Kidney (tissue), 14 donors: Measurements from ENCODE around the gene SLC25A46. TPM values are rescaled to one million over a fixed set of nuclear protein-coding genes. Genes with fewer than 3 reads are reported as not detected.

Experiments used
- DNase-seq, 5 donors: peaks; one replicate each; pipeline ENCODE4 v3.0.0-alpha.2; 2013 to 2020
- FAIRE-seq: peaks from 2 replicates; lab custom pipeline; 2012; peaks lifted over from hg19 to GRCh38; lab: Jason Lieb, UNC
- H3K27ac ChIP-seq, 2 donors: one replicate each; pipeline ENCODE4 v1.7.0; 2013; ENCODE audit warnings: low read depth in 2 of 2, low read length in 2 of 2, inconsistent platforms in 1 of 2
- H3K27me3 ChIP-seq: one replicate; pipeline ENCODE4 v1.7.1; 2013; ENCODE audit warnings: low read length, inconsistent platforms; ENCODE audit not compliant: control insufficient read depth, insufficient read depth
- H3K36me3 ChIP-seq, 3 donors: one replicate each; pipeline versions ENCODE4 v1.7.0 to v1.7.1; 2013; ENCODE audit warnings: low read length in 3 of 3, control low read depth in 1 of 3, inconsistent platforms in 1 of 3; ENCODE audit not compliant: insufficient read depth in 3 of 3, control insufficient read depth in 2 of 3
- H3K4me1 ChIP-seq, 3 donors: one replicate each; pipeline versions ENCODE4 v1.7.0 to v1.7.1; 2013; ENCODE audit warnings: low read length in 3 of 3, inconsistent platforms in 1 of 3, low read depth in 1 of 3; ENCODE audit not compliant: control insufficient read depth in 2 of 3, insufficient read depth in 2 of 3
- H3K4me3 ChIP-seq, 3 donors: one replicate each; pipeline versions ENCODE4 v1.7.0 to v1.8.1; 2013; ENCODE audit warnings: low read length in 3 of 3, control low read depth in 1 of 3, inconsistent platforms in 1 of 3
- H3K9ac ChIP-seq, 3 donors: one replicate each; pipeline versions ENCODE4 v1.7.0 to v1.7.1; 2013; ENCODE audit warnings: low read length in 3 of 3, control low read depth in 1 of 3, inconsistent platforms in 1 of 3
- H3K9me3 ChIP-seq, 3 donors: one replicate each; pipeline versions ENCODE4 v1.7.0 to v1.7.1; 2013; ENCODE audit warnings: low read length in 3 of 3, control low read depth in 1 of 3, inconsistent platforms in 1 of 3; ENCODE audit not compliant: control insufficient read depth in 2 of 3, insufficient read depth in 1 of 3
- CTCF ChIP-seq: IDR thresholded peaks from 3 replicates; pipeline ENCODE4 v1.5.1; 2012; ENCODE audit warnings: mild to moderate bottlenecking, moderate library complexity, borderline replicate concordance; ENCODE audit not compliant: insufficient read depth; ENCODE audit errors: extremely low read depth
- intact Hi-C: fragments of 100-400 bp; cut with DNase I; formaldehyde crosslinking; loops from one replicate; pipeline ENCODE4 v1.11.1; 2022
- polyA plus RNA-seq: library from polyadenylated mRNA; stranded (reverse); fragments of 350-450 nt; fragmentation: Illumina TruSeq; extraction: RNeasy Lipid Tissue Mini Kit (QIAGEN cat#74804); gene quantifications from one replicate; pipeline ENCODE4 v1.2.3, GENCODE V29; 2014; ENCODE audit warnings: low read depth, low replicate concordance; ENCODE audit not compliant: insufficient read depth
- total RNA-seq: library from RNA; stranded (reverse); fragmentation: NEBNext Ultra II Directional; extraction: Animal tissue kit (Norgen Biotek cat#: 25700); gene quantifications from one replicate; pipeline ENCODE4 v1.2.1, GENCODE V29; 2021
- donor health status: control.
- donor health status: control.
- donor health status: control.
- donor health status: control.
- donor health status: control.
- donor health status: DM: yes; HTN: yes; CAD: no.
- donor health status: Normal renal cell carcinoma (clear cell type).

Gene SLC25A46
- total and polyA plus RNA-seq, 2 donors from 2014 or later, result 20.3 to 39.4 TPM

- no peak for FAIRE-seq
- intact Hi-C loops, result no loop called here
- TF ChIP-seq CTCF, result no peak
Measured at GRCh38 chr5:110707260-110707844, 31.5 kb upstream of the SLC25A46 start.

GRCh38 chr5:110716247-110717245, 22.3 kb upstream of the SLC25A46 start:
- DNase-seq (no peak), FAIRE-seq (no peak)
- TF ChIP-seq CTCF, result no peak

More at GRCh38 chr5:110707260-110707844, 31.5 kb upstream of the SLC25A46 start:
- no peak overlapping the region for H3K4me3 ChIP-seq
- DNase-seq, result no peak
- H3K4me1 ChIP-seq, result no peaks in the 10 kb centered on the region
- H3K36me3 ChIP-seq, result no peaks in the 10 kb centered on the region
- no peaks in the 10 kb centered on the region for H3K27me3 ChIP-seq
- H3K9ac ChIP-seq, result no peak overlapping the region
- H3K9me3 ChIP-seq, result no peaks in the 10 kb centered on the region
- no peak overlapping the region for H3K27ac ChIP-seq

GRCh38 chr5:110718311-110718710, 20.5 kb upstream of the SLC25A46 start:
- no peak for TF ChIP-seq CTCF
- Histone ChIP-seq H3K36me3 (no peaks in the 10 kb centered on the region), H3K9me3 (no peaks in the 10 kb centered on the region), H3K4me3 (no peak overlapping the region), H3K4me1 (no peaks in the 10 kb centered on the region), H3K9ac (no peak overlapping the region), H3K27ac (no peak overlapping the region), H3K27me3 (no peaks in the 10 kb centered on the region)
- DNase-seq (no peak), FAIRE-seq (no peak)
- intact Hi-C loops, result no loop called here

More at GRCh38 chr5:110716247-110717245, 22.3 kb upstream of the SLC25A46 start:
- H3K27ac ChIP-seq, result no peak overlapping the region
- H3K27me3 ChIP-seq, result no peaks in the 10 kb centered on the region
- H3K4me3 ChIP-seq, result no peak overlapping the region
- H3K36me3 ChIP-seq, result no peaks in the 10 kb centered on the region
- intact Hi-C loops, result no loop called here
- H3K9ac ChIP-seq, result no peak overlapping the region
- H3K9me3 ChIP-seq, result no peaks in the 10 kb centered on the region
- H3K4me1 ChIP-seq, result no peaks in the 10 kb centered on the region
